Aorta (tissue), 5 donors: ENCODE measurements around the gene BAG2. TPM values are rescaled to one million over a fixed set of nuclear protein-coding genes. Genes with fewer than 3 reads are reported as not detected.

Source experiments
- ATAC-seq: fragments of 200-7000 bp; cut with Tn5 transposase; one replicate; pipeline ENCODE4 v1.9.1; 2022; ENCODE audit warnings: moderate library complexity; ENCODE audit not compliant: low FRiP score
- DNase-seq, 2 donors: peaks; one replicate each; pipeline ENCODE4 v3.0.0-alpha.2; 2020
- H3K27ac ChIP-seq, 2 donors: one replicate each; pipeline ENCODE4 v1.5.1; 2013; ENCODE audit warnings: low read length in 2 of 2, mild to moderate bottlenecking in 2 of 2, moderate library complexity in 2 of 2, control low read depth in 1 of 2, inconsistent platforms in 1 of 2, low read depth in 1 of 2
- H3K27me3 ChIP-seq, 2 donors: one replicate each; pipeline ENCODE4 v1.6.1; 2013; ENCODE audit warnings: control low read depth in 1 of 2, low read length in 1 of 2, mild to moderate bottlenecking in 1 of 2, moderate library complexity in 1 of 2; ENCODE audit not compliant: insufficient read depth in 2 of 2, control insufficient read depth in 1 of 2
- H3K36me3 ChIP-seq, 2 donors: one replicate each; pipeline ENCODE4 v1.6.1; 2013; ENCODE audit warnings: control low read depth in 1 of 2, low read length in 1 of 2, mild to moderate bottlenecking in 1 of 2; ENCODE audit not compliant: insufficient read depth in 2 of 2, control insufficient read depth in 1 of 2
- H3K4me1 ChIP-seq, 2 donors: one replicate each; pipeline ENCODE4 v1.6.1; 2013; ENCODE audit warnings: low read length in 2 of 2, control low read depth in 1 of 2, mild to moderate bottlenecking in 1 of 2, moderate library complexity in 1 of 2; ENCODE audit not compliant: insufficient read depth in 2 of 2, control insufficient read depth in 1 of 2
- H3K4me3 ChIP-seq, 2 donors: one replicate each; pipeline ENCODE4 v1.5.1; 2013; ENCODE audit warnings: low read length in 2 of 2, control low read depth in 1 of 2, mild to moderate bottlenecking in 1 of 2
- H3K9me3 ChIP-seq: one replicate; pipeline ENCODE4 v1.6.1; 2013; ENCODE audit warnings: mild to moderate bottlenecking, low read length; ENCODE audit not compliant: control insufficient read depth
- WGBS, 2 donors: extraction: QIAGEN DNeasy Blood & Tissue Kit; methylation state at CpG; one replicate each; pipeline ENCODE4 v1.1.7; 2013; 5-methylcytosine and 5-hydroxymethylcytosine counted together
- intact Hi-C, 2 donors: fragments of 100-400 bp; cut with DNase I; formaldehyde crosslinking; loops; one replicate each; pipeline versions ENCODE4 v1.14.2 to v1.15.0; 2022
- polyA plus RNA-seq, 2 donors: library from polyadenylated mRNA; stranded (reverse); fragments of 200-250 nt; gene quantifications; one replicate each; pipeline ENCODE4 v1.2.3, GENCODE V29; 2013
- total RNA-seq, 2 donors: library from RNA; stranded (reverse); fragmentation: NEBNext Ultra II Directional; extraction: Animal tissue kit (Norgen Biotek cat#: 25700); gene quantifications; one replicate each; pipeline ENCODE4 v1.2.1, GENCODE V29; 2021
- donor health status: healthy with polysubstance abuse.
- donor health status: Bipolar disorder and iron deficiency.
- donor health status: DM: no; HTN: no; CAD: no.
- donor health status: DM: no; HTN: no; CAD: no.
- donor health status: DM: yes; HTN: yes; CAD: no.

BAG2 gene
- total and polyA plus RNA-seq, 4 donors = 7.0 to 32.9 (median 13.9) TPM

- Histone ChIP-seq H3K4me3 (no peak overlapping the region), H3K9me3 (no peaks in the 10 kb centered on the region), H3K4me1 (no peaks in the 10 kb centered on the region), H3K36me3 (no peaks in the 10 kb centered on the region), H3K27ac (no peak overlapping the region), H3K27me3 (no peaks in the 10 kb centered on the region)
- intact Hi-C loops = no loop called here
- no peak for DNase-seq
- no peak for ATAC-seq
- 93 to 96% methylated on average over 4 of the region's 4 CpGs for WGBS, 2 donors
Observed at GRCh38 chr6:57141451-57142177, 30.5 kb upstream of the BAG2 start.

GRCh38 chr6:57142178-57142525, 30.0 kb upstream of the BAG2 start:
- intact Hi-C loops = no loop called here

GRCh38 chr6:57143690-57144089, 28.4 kb upstream of the BAG2 start:
- H3K27me3 ChIP-seq = no peaks in the 10 kb centered on the region
- peaks cover 2 to 3% of the 10 kb centered on the region in 2 donors for H3K36me3 ChIP-seq
- DNase-seq (no peak), ATAC-seq (no peak)
- no peaks in the 10 kb centered on the region for H3K4me1 ChIP-seq
- no peak overlapping the region for H3K4me3 ChIP-seq
- intact Hi-C loops = no loop called here
- WGBS, 2 donors = 94 to 95% methylated on average over 1 of the region's 1 CpG
- H3K9me3 ChIP-seq = no peaks in the 10 kb centered on the region
- H3K27ac ChIP-seq = no peak overlapping the region

More at GRCh38 chr6:57142178-57142525, 30.0 kb upstream of the BAG2 start:
- Histone ChIP-seq H3K27me3 (no peaks in the 10 kb centered on the region), H3K4me3 (no peak overlapping the region), H3K27ac (no peak overlapping the region), H3K36me3 (no peaks in the 10 kb centered on the region), H3K9me3 (no peaks in the 10 kb centered on the region), H3K4me1 (no peaks in the 10 kb centered on the region)
- no peak for DNase-seq
- WGBS, 2 donors = 54 to 70% methylated on average over 1 of the region's 1 CpG
- no peak for ATAC-seq

DNA sequence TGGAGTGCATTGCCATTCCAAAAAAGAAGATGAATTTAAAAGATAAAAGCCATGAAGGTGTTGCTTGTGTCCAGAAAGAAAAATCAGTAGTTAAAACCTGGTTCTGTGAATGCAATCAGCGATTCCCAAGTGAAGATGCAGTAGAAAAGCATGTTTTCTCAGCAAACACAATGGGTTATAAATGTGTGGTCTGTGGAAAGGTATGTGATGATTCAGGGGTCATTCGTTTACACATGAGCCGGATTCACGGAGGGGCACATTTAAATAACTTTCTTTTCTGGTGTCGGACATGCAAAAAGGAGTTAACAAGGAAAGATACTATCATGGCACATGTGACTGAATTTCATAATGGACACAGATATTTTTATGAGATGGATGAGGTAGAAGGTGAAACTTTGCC, 24.7 kb upstream of the BAG2 start:
- no peaks in the 10 kb centered on the region for H3K9me3 ChIP-seq
- intact Hi-C loops = no loop called here
- H3K36me3 ChIP-seq = peaks cover 2 to 3% of the 10 kb centered on the region in 2 donors
- H3K4me1 ChIP-seq = no peaks in the 10 kb centered on the region
- 70 to 77% methylated on average over 5 of the region's 5 CpGs for WGBS, 2 donors
- DNase-seq (no peak), ATAC-seq (no peak)
- H3K27ac ChIP-seq = no peak overlapping the region
- no peaks in the 10 kb centered on the region for H3K27me3 ChIP-seq
- no peak overlapping the region for H3K4me3 ChIP-seq

- WGBS, 2 donors = 84 to 85% methylated on average over 7 of the region's 7 CpGs
- no peak for ATAC-seq
- no peaks in the 10 kb centered on the region for H3K4me1 ChIP-seq
- H3K9me3 ChIP-seq = no peaks in the 10 kb centered on the region
- H3K27ac ChIP-seq = no peak overlapping the region
- DNase-seq = no peak
- no peaks in the 10 kb centered on the region for H3K27me3 ChIP-seq
- intact Hi-C loops = no loop called here
- peaks cover 2 to 3% of the 10 kb centered on the region in 2 donors for H3K36me3 ChIP-seq
- no peak overlapping the region for H3K4me3 ChIP-seq
Observed at GRCh38 chr6:57147955-57148858, 23.9 kb upstream of the BAG2 start.

GRCh38 chr6:57158658-57159057, 13.5 kb upstream of the BAG2 start:
- DNase-seq (no peak), ATAC-seq (no peak)
- Histone ChIP-seq H3K9me3 (no peaks in the 10 kb centered on the region), H3K4me1 (no peaks in the 10 kb centered on the region), H3K27ac (no peak overlapping the region), H3K27me3 (no peaks in the 10 kb centered on the region), H3K4me3 (no peak overlapping the region), H3K36me3 (peaks cover 0 to 1% of the 10 kb centered on the region in 2 donors)
- intact Hi-C loops = no loop called here

- Histone ChIP-seq H3K27ac (no peak overlapping the region), H3K9me3 (no peaks in the 10 kb centered on the region), H3K36me3 (no peaks in the 10 kb centered on the region), H3K27me3 (no peaks in the 10 kb centered on the region), H3K4me1 (no peaks in the 10 kb centered on the region), H3K4me3 (no peak overlapping the region)
- DNase-seq (no peak), ATAC-seq (no peak)
- intact Hi-C loops = no loop called here
- WGBS, 2 donors = 88 to 90% methylated on average over 2 of the region's 2 CpGs
Observed at GRCh38 chr6:57159127-57159526, 13.0 kb upstream of the BAG2 start.

DNA sequence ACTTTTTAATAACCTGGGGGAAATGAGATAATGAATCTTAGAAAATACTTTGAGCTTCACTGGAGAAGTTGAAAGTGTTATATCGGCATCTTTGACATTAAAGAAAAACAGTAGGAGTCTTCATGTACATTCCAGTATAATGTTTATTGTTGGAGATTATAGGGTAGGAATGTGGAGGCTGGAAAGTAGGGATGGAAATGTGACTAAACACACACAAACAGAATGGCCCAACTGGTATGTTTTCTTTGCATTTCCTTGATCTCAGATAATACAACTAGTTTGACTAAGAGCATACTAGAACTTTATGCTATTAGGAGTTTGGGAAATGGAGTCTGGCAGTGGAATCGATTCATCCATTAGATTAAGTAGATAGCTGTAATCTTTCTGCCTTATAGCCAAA, 10.1 kb upstream of the BAG2 start:
- H3K9me3 ChIP-seq = no peaks in the 10 kb centered on the region
- H3K27me3 ChIP-seq = no peaks in the 10 kb centered on the region
- intact Hi-C loops = no loop called here
- no peak overlapping the region for H3K4me3 ChIP-seq
- 85 to 87% methylated on average over 2 of the region's 2 CpGs for WGBS, 2 donors
- H3K27ac ChIP-seq = no peak overlapping the region
- no peak for DNase-seq
- no peak for ATAC-seq
- no peaks in the 10 kb centered on the region for H3K4me1 ChIP-seq
- no peaks in the 10 kb centered on the region for H3K36me3 ChIP-seq

DNA sequence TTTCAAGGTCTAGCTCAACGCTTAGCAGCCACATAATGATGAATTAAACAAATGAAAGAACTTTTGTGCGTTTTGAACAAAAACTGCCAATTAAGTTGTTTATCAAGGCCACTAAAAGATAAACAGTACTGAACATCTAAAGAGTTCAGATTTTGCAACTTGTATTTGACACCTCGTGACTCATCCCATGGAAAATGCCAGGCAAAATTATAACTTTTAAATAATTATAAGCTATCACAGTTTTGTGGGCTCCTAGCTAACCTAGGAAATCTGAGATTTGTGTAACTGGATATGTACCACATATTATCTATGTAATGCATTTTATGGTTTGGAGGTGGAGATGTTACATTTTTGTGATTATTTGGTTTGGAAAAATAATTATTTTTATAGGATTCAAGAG, 9.6 kb upstream of the BAG2 start:
- Histone ChIP-seq H3K27ac (no peak overlapping the region), H3K27me3 (no peaks in the 10 kb centered on the region), H3K36me3 (no peaks in the 10 kb centered on the region), H3K4me3 (no peak overlapping the region), H3K9me3 (no peaks in the 10 kb centered on the region), H3K4me1 (no peaks in the 10 kb centered on the region)
- 81 to 87% methylated on average over 3 of the region's 3 CpGs for WGBS, 2 donors
- DNase-seq = no peak
- intact Hi-C loops = no loop called here
- no peak for ATAC-seq
